Fibroblast of lung (primary cell): ENCODE data around the gene DGCR8. TPM values are rescaled to one million over a fixed set of nuclear protein-coding genes. Genes with fewer than 3 reads are reported as not detected.

Source experiments
- DNase-seq, 2 donors: peaks; one replicate each; pipeline versions ENCODE4 v3.0.0 to v3.0.0-alpha.2; 2010; ENCODE audit warnings: low read depth in 2 of 2
- H2AFZ ChIP-seq: 2 replicates; pipeline ENCODE4 v1.5.1; 2012; ENCODE audit warnings: low read length, control low read depth, inconsistent platforms
- H3K27ac ChIP-seq: 2 replicates; pipeline ENCODE4 v1.5.1; 2011; ENCODE audit warnings: low read length, control low read depth; ENCODE audit not compliant: insufficient read depth
- H3K27me3 ChIP-seq: 2 replicates; pipeline ENCODE4 v1.5.1; 2011; ENCODE audit warnings: mild to moderate bottlenecking, low read length; ENCODE audit not compliant: control insufficient read depth, insufficient read depth
- H3K36me3 ChIP-seq: 2 replicates; pipeline ENCODE4 v1.5.1; 2011; ENCODE audit warnings: low read length; ENCODE audit not compliant: control insufficient read depth, insufficient read depth
- H3K4me1 ChIP-seq: 2 replicates; pipeline ENCODE4 v1.5.1; 2011; ENCODE audit warnings: low read length; ENCODE audit not compliant: control insufficient read depth, insufficient read depth; ENCODE audit errors: extremely low read depth
- H3K4me2 ChIP-seq: 2 replicates; pipeline ENCODE4 v1.5.1; 2011; ENCODE audit warnings: low read length, control low read depth; ENCODE audit not compliant: insufficient read depth; ENCODE audit errors: extremely low read depth
- H3K4me3 ChIP-seq, 4 experiments: fragments of 200-600 bp in 1 of 4; sonication (generic) in 1 of 4; replicated peaks in 1 of 4; 2 replicates each; pipeline ENCODE4 v1.5.1; 2011 to 2016; ENCODE audit warnings: low read length in 4 of 4, low read depth in 3 of 4, mild to moderate bottlenecking in 3 of 4, control low read depth in 2 of 4, inconsistent platforms in 1 of 4, mixed read lengths in 1 of 4; ENCODE audit not compliant: insufficient read depth in 1 of 4; ENCODE audit errors: control extremely low read depth in 1 of 4
- H3K79me2 ChIP-seq: 2 replicates; pipeline ENCODE4 v1.5.1; 2012; ENCODE audit warnings: mild to moderate bottlenecking, low read length, inconsistent platforms; ENCODE audit not compliant: control insufficient read depth, insufficient read depth
- H3K9ac ChIP-seq: 2 replicates; pipeline ENCODE4 v1.5.1; 2011; ENCODE audit warnings: mild to moderate bottlenecking, low read length, control low read depth; ENCODE audit not compliant: insufficient read depth
- H3K9me3 ChIP-seq: 2 replicates; pipeline ENCODE4 v1.5.1; 2012; ENCODE audit warnings: low read depth, low read length; ENCODE audit not compliant: control insufficient read depth, insufficient read depth
- H4K20me1 ChIP-seq: 2 replicates; pipeline ENCODE4 v1.5.1; 2011; ENCODE audit warnings: low read length; ENCODE audit not compliant: control insufficient read depth, insufficient read depth; ENCODE audit errors: extremely low read depth
- EZH2 ChIP-seq: IDR thresholded peaks from 2 replicates; pipeline ENCODE4 v1.5.1; 2012; ENCODE audit warnings: low read length, control low read depth, mild to moderate bottlenecking; ENCODE audit errors: missing control alignments
- polyA plus RNA-seq, 2 donors: library from polyadenylated mRNA; depleted of rRNA in 1 of 2; stranded (reverse) in 1 of 2; unstranded in 1 of 2; fragments of >200 nt; gene quantifications; 2 replicates each; pipeline ENCODE4 v1.2.1, GENCODE V29; 2011 to 2012; ENCODE audit warnings: missing spikeins in 1 of 2
- total RNA-seq: library from RNA; depleted of rRNA; stranded (reverse); fragments of >200 nt; gene quantifications from 2 replicates; pipeline ENCODE4 v1.2.1, GENCODE V29; 2014
- TF ChIP-seq, protein P1 (sequence below), 2 donors: IDR thresholded peaks in 1 of 2; conservative IDR thresholded peaks in 1 of 2; 1 replicate in 1 of 2; 2 replicates in 1 of 2; pipeline ENCODE4 v1.5.1; 2011 to 2012; ENCODE audit warnings: low read length in 2 of 2, control low read depth in 1 of 2, inconsistent platforms in 1 of 2, low read depth in 1 of 2, mild to moderate bottlenecking in 1 of 2

Gene DGCR8
- total and polyA plus RNA-seq, 2 donors (not counting 1 experiment from before 2014, with no cell fraction given): 18.8 to 21.3 TPM

DNA sequence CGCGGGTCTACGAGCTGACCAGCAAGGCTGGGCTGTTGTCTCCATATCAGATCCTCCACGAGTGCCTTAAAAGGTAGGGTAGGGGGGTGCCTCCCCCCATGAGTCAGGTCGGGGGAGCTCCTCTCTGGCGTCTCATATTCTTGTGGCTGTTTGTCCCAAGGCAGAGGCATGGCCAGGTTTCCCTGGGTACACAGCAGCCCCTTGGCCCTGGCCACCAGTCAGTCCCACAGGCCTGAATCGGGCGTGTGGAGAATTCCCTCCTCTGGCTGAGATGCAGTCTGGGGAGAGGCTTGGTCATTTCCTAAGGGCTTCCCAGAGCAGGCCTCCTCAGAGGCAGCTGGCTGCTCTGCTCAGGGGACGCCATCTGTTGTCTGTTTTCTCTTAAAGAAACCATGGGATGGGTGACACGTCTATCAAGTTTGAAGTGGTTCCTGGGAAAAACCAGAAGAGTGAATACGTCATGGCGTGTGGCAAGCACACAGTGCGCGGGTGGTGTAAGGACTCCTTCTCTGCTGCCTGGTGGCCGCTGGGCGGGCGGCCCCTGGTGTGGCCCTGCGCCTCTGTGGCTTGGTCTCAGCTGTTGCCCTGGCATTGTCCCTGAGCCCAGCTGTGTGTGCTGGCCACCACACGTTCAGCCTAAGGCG lies 26.3 kb downstream of the DGCR8 start:
- Histone ChIP-seq H3K27ac (no peak overlapping the region), H3K9ac (no peak overlapping the region), H3K79me2 (peaks cover 29% of the 10 kb centered on the region), H3K4me3 (no peak overlapping the region), H2AFZ (no peak overlapping the region), H3K9me3 (no peaks in the 10 kb centered on the region), H3K4me1 (no peaks in the 10 kb centered on the region), H3K4me2 (no peak overlapping the region), H3K27me3 (no peaks in the 10 kb centered on the region), H3K36me3 (peaks cover 50% of the 10 kb centered on the region), H4K20me1 (no peaks in the 10 kb centered on the region)
- TF ChIP-seq, protein P1, sequence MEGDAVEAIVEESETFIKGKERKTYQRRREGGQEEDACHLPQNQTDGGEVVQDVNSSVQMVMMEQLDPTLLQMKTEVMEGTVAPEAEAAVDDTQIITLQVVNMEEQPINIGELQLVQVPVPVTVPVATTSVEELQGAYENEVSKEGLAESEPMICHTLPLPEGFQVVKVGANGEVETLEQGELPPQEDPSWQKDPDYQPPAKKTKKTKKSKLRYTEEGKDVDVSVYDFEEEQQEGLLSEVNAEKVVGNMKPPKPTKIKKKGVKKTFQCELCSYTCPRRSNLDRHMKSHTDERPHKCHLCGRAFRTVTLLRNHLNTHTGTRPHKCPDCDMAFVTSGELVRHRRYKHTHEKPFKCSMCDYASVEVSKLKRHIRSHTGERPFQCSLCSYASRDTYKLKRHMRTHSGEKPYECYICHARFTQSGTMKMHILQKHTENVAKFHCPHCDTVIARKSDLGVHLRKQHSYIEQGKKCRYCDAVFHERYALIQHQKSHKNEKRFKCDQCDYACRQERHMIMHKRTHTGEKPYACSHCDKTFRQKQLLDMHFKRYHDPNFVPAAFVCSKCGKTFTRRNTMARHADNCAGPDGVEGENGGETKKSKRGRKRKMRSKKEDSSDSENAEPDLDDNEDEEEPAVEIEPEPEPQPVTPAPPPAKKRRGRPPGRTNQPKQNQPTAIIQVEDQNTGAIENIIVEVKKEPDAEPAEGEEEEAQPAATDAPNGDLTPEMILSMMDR (conservative IDR thresholded peaks at IDR 0.05 in 1 of 2, IDR thresholded peaks at IDR 0.05 in 1 of 2; ENCODE audit: low read depth in 1 of 2, low read length in 2 of 2): no peak
- no peak for DNase-seq

DNA sequence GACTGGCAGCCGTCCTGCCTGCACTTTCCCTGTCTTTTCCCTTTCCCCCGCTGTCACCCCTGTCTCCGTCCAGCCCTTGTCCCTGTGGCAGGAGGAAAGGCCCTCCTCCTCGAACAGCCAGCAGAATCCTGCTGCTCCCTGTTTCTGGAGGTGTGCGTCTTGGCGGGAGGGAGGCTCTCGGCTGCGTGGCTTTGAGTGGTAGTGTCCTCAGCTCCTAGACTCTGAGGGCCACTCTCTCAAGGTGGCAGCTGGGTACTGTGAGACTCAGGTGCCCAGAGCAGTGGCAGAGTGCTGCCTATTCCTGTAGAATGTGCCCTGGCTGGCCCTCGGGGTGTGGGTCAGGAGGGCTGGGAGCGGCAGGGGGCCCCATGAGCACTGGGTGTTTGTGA lies 26.8 kb downstream of the DGCR8 start:
- Histone ChIP-seq H3K9me3 (no peaks in the 10 kb centered on the region), H3K4me1 (no peaks in the 10 kb centered on the region), H3K79me2 (peaks cover 26% of the 10 kb centered on the region), H3K27me3 (no peaks in the 10 kb centered on the region), H3K4me3 (no peak overlapping the region), H4K20me1 (no peaks in the 10 kb centered on the region), H3K4me2 (no peak overlapping the region), H3K9ac (no peak overlapping the region), H3K27ac (no peak overlapping the region), H2AFZ (no peak overlapping the region), H3K36me3 (peaks cover 50% of the 10 kb centered on the region)
- no peak for DNase-seq
- no peak for TF ChIP-seq EZH2
- TF ChIP-seq, protein P1 (conservative IDR thresholded peaks at IDR 0.05 in 1 of 2, IDR thresholded peaks at IDR 0.05 in 1 of 2; ENCODE audit: low read depth in 1 of 2, low read length in 2 of 2): no peak

DNA sequence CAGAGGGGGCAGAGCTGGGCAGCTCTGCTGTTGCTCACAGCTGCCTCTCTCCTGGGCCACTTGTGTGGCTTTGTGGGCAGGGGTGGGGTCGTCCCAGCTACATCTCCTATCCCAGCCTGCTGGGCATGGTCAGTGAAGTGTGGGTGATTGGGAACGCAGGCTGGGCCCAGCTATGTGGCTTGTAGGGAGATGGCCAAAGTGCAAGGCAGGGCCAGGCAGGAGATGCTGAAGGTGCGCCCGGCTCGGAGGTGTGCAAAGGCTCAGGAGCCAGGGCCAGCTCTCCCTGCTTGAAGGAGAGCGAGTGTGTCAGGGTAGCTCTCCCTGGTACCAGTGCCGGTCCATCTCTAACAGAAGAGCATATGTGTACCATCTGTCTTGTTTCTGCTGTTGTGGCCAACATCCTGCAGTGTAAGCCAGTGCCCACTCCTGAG lies 27.4 kb downstream of the DGCR8 start:
- Histone ChIP-seq H2AFZ (no peak overlapping the region), H3K79me2 (peaks cover 21% of the 10 kb centered on the region), H3K27ac (no peak overlapping the region), H3K4me2 (no peak overlapping the region), H3K4me1 (no peaks in the 10 kb centered on the region), H3K9ac (no peak overlapping the region), H3K9me3 (no peaks in the 10 kb centered on the region), H3K36me3 (peaks cover 50% of the 10 kb centered on the region), H3K4me3 (no peak overlapping the region), H4K20me1 (no peaks in the 10 kb centered on the region), H3K27me3 (no peaks in the 10 kb centered on the region)
- DNase-seq: no peak
- no peak for TF ChIP-seq EZH2
- TF ChIP-seq, protein P1 (conservative IDR thresholded peaks at IDR 0.05 in 1 of 2, IDR thresholded peaks at IDR 0.05 in 1 of 2; ENCODE audit: low read depth in 1 of 2, low read length in 2 of 2): no peak
